22Rv1 (cell line): ENCODE measurements around the gene PMIS2.

Source experiments
- H3K27ac ChIP-seq: fragments of 450-650 bp; 2 replicates; pipeline ENCODE4 v1.5.1; 2017
- ZFX ChIP-seq: fragments of 450-650 bp; IDR thresholded peaks from 2 replicates; pipeline ENCODE4 v1.6.1; 2017; ENCODE audit warnings: antibody characterized with exemption, borderline replicate concordance
- TF ChIP-seq, protein P1 (sequence below): fragments of 450-650 bp; IDR thresholded peaks from 2 replicates; pipeline ENCODE4 v1.5.1; 2017; ENCODE audit warnings: mild to moderate bottlenecking

PMIS2 gene

DNA sequence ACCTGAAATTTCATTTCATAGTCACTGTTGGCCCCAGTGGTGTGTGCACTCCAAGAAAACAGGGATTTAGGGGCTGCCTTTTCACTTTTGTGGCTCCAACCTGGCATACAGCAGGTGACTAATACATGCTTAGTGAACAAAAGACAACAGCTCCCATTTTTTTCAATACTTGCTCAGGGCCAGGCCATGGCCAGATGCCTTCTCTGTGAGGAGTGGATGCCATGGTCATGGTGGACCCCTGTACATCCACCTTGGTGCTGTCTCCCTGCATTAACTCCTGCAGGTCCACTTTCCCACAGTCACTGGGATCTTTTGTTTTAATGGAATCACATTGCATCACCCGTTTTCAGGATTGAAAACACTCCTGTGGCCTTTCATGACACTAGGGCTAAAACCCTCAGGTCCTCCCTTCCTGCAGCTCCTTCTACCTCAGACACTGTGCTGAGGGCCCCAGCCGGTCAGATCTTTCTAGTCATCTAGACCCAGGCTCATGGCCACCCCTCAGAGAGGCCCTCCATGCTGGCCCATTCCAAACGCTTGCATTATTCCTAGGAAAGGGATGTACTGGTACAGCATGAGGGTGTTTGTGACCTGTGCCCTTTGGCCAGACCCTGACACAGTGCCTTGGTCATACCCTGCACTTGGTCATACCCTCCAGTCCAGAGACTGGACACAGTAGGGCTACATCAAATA, 41.7 kb upstream of the PMIS2 start:
- no peak for TF ChIP-seq ZFX
- TF ChIP-seq, protein P1, sequence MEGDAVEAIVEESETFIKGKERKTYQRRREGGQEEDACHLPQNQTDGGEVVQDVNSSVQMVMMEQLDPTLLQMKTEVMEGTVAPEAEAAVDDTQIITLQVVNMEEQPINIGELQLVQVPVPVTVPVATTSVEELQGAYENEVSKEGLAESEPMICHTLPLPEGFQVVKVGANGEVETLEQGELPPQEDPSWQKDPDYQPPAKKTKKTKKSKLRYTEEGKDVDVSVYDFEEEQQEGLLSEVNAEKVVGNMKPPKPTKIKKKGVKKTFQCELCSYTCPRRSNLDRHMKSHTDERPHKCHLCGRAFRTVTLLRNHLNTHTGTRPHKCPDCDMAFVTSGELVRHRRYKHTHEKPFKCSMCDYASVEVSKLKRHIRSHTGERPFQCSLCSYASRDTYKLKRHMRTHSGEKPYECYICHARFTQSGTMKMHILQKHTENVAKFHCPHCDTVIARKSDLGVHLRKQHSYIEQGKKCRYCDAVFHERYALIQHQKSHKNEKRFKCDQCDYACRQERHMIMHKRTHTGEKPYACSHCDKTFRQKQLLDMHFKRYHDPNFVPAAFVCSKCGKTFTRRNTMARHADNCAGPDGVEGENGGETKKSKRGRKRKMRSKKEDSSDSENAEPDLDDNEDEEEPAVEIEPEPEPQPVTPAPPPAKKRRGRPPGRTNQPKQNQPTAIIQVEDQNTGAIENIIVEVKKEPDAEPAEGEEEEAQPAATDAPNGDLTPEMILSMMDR = no peak
- H3K27ac ChIP-seq = peak overlapping the region; percentile 73; the same call in 1 of the 2 replicates

DNA sequence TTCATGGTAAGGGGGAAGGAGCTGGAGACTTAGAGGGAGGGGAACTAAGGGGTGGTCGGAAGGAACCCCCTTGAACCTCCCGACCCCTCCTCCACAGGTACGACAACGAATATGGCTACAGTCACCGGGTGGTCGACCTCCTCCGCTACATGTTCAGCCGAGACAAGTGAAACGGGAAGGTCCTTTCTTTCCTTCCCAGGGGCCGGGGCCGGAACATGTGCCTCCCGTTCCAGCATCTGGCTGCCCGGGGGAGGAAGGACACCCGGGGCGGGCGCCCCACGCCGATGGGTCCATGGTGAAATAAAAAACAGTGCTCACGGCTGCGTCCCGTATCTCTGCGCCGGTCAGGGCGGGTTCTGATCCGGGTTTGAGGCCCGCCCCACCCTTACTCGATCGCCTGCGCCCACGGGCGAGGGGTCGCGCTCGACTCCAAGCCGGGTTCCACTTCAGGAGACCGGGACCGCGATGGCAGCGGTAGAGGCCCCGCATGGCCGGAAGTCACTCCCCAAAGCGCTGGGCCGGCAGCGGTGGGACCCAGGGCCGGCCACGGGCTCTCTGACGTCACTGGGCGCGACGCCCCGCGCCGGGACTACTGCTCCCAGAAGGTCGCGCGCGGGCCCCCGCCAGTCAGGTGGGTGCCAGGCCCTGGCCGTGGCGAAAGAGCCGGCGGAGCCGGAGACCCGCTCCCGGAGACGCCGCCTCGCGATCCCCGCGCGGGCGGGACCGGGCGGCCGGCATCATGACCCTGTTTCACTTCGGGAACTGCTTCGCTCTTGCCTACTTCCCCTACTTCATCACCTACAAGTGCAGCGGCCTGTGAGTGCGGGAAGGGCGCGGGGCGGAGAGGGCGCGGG, 40.7 kb upstream of the PMIS2 start, which contains the start of gene TMEM147:
TMEM147 (plus strand) TSS at position 626 of the 854 bp plus-strand sequence; CDS start at position 740, 114 bp downstream.
- peak within 1 kb of the TSS; percentile 73 for H3K27ac ChIP-seq
- TF ChIP-seq ZFX = no peak
- TF ChIP-seq, protein P1 = no peak

DNA sequence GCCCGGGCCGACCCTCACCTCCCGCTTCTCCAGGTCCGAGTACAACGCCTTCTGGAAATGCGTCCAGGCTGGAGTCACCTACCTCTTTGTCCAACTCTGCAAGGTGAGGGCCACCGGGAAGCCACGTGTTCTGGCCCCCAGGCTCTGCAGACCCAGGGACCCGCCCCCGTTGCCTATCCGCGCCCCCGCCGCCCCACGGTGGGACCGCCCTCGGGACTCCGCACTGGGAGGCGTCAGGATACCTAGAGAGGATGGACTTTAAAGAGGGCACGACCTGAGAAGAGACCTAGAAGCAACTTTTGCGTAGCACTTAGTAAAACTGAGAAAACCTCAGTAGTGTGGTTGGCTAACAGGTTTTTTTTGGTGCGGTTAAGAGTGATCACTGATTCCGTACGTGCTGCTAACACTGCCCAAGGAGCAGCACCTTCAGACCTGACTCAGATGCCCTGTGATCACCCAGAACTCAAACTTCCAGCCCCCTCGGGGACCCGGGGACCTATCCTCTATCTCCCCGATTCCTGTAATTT, 40.1 kb upstream of the PMIS2 start:
- H3K27ac ChIP-seq = peak overlapping the region; percentile 73
- no peak for TF ChIP-seq ZFX
- TF ChIP-seq, protein P1 = no peak

DNA sequence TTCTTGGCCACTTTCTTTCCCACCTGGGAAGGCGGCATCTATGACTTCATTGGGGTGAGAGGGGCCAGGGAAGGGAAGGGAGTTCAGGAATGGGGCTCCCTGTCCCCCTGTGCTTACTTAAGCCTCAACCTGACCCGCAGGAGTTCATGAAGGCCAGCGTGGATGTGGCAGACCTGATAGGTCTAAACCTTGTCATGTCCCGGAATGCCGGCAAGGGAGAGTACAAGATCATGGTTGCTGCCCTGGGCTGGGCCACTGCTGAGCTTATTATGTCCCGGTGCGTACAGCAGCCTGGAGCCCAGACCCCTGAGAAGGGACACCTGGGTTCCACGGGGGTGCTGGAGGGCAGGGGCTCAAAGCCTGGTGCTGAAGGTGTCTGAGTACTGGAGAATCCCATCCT, 39.4 kb upstream of the PMIS2 start:
- TF ChIP-seq, protein P1 = no peak
- TF ChIP-seq ZFX = no peak

DNA sequence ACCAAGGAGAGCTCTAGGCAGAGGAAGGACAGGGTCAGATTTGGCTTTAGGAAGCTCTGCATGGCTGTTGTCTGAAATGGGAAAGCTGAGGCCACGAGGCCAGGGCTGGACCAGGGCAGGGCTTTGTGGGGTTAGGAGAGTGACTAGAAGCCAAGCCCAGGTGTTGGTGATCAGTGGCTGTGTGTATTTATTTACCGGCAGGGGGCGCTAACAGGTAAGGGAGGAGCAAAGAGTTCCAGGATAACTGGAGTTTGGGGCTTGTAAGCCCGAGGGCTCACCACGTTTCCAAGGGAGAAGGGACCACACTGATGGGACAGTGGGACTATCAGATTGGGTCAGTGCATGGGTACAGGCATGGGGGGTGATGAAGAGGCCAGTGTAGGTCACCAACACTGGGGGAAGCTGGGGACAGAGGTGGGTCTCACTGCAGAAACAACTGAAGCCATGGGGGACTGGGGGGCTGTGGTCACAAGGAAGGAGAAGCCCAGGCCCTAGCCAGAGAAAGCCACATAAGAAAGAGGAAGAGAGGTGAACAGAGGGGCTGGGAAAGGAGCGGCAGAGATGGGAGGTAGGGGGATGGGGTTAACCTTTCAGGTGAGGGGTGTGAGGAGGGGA, 36.7 kb upstream of the PMIS2 start:
- no peak overlapping the region for H3K27ac ChIP-seq
- TF ChIP-seq, protein P1 = peak; percentile 88
- TF ChIP-seq ZFX = no peak

More for the DNA sequence above, 39.4 kb upstream of the PMIS2 start:
- H3K27ac ChIP-seq = peak overlapping the region; percentile 73

DNA sequence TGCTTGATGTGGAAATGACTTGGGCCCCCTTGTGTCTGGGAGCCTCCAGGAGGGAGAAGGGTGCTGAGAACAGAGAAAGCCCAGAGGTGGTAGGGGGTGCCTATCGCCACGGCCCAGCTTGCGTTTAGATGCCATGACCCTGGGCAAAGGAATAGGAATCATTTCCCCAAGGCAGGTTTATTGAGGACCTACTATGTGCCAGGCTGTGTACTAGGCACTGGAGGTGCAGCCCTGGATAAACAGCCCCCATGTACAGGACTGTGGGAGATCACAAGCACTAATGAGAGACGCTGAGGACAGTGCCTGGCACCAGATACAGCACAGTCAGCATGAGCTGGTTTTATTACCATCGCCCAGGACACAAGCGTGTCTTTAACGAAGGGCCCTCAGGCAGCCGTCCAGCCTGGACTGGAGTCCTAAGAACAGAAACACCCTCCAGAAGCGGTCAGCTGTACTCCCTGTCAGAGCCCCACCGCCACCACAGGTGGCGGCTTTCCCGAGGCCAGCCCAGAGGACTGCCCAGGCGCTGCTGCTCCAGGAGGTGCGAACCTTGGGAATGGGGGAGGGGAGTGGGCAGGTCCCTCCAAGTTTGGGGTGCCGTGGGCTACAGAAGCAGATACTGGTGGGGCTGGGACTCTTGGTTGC, 36.0 kb upstream of the PMIS2 start:
- no peak overlapping the region for H3K27ac ChIP-seq
- no peak for TF ChIP-seq ZFX
- TF ChIP-seq, protein P1 = no peak
